Lower lobe of right lung (tissue), 2 donors: ENCODE data around the gene RALGPS1. TPM values are rescaled to one million over a fixed set of nuclear protein-coding genes. Genes with fewer than 3 reads are reported as not detected.
A peak's percentile ranks its signal among the peaks of the same experiment; 100 is the strongest.

ENCODE experiments used
- ATAC-seq, 2 donors: fragments of 200-7000 bp; cut with Tn5 transposase; one replicate each; pipeline ENCODE4 v1.9.1; 2020 to 2022; ENCODE audit warnings: mild to moderate bottlenecking in 2 of 2, moderate library complexity in 2 of 2
- DNase-seq: peaks from one replicate; pipeline ENCODE4 v3.0.0-alpha.2; 2020
- H3K27ac ChIP-seq: fragments of 200-600 bp; one replicate; pipeline ENCODE4 v1.8.0; 2022
- H3K27me3 ChIP-seq: fragments of 200-600 bp; one replicate; pipeline ENCODE4 v1.8.0; 2022; ENCODE audit warnings: low read depth
- H3K36me3 ChIP-seq: fragments of 200-600 bp; one replicate; pipeline ENCODE4 v1.8.0; 2022; ENCODE audit warnings: mild to moderate bottlenecking
- H3K4me1 ChIP-seq: fragments of 200-600 bp; one replicate; pipeline ENCODE4 v1.8.0; 2022
- H3K4me3 ChIP-seq: fragments of 200-600 bp; one replicate; pipeline ENCODE4 v1.8.0; 2022; ENCODE audit warnings: mild to moderate bottlenecking
- H3K9me3 ChIP-seq: fragments of 200-600 bp; one replicate; pipeline ENCODE4 v1.8.0; 2022
- CTCF ChIP-seq: fragments of 200-600 bp; IDR thresholded peaks from one replicate; pipeline ENCODE4 v1.8.0; 2022; ENCODE audit warnings: antibody characterized with exemption, mild to moderate bottlenecking
- intact Hi-C: fragments of 100-400 bp; cut with DNase I; formaldehyde crosslinking; loops from one replicate; pipeline ENCODE4 v1.11.0; 2022
- total RNA-seq: library from RNA; stranded (reverse); fragmentation: NEBNext Ultra II Directional; extraction: Animal tissue kit (Norgen Biotek cat#: 25700); gene quantifications from one replicate; pipeline ENCODE4 v1.2.1, GENCODE V29; 2021
- donor health status: DM: no; HTN: yes; CAD: no; lungs with severe emphysema.

Gene RALGPS1
- total RNA-seq, 1 donor from 2014 or later = 17.6 TPM

GRCh38 chr9:127036437-127036836, 121.9 kb downstream of the RALGPS1 start:
- Histone ChIP-seq H3K9me3 (no peaks in the 10 kb centered on the region), H3K4me1 (no peaks in the 10 kb centered on the region), H3K27ac (peak overlapping the region; percentile 61), H3K4me3 (no peak overlapping the region), H3K27me3 (no peaks in the 10 kb centered on the region), H3K36me3 (no peaks in the 10 kb centered on the region)
- no peak for TF ChIP-seq CTCF
- no peak for ATAC-seq
- intact Hi-C loops = no loop called here
- DNase-seq = no peak

GRCh38 chr9:127038531-127038930, 123.9 kb downstream of the RALGPS1 start:
- intact Hi-C loops = no loop called here
- no peaks in the 10 kb centered on the region for H3K4me1 ChIP-seq
- DNase-seq (no peak), ATAC-seq (no peak)
- H3K27ac ChIP-seq = no peak overlapping the region
- H3K27me3 ChIP-seq = no peaks in the 10 kb centered on the region
- H3K9me3 ChIP-seq = no peaks in the 10 kb centered on the region
- H3K4me3 ChIP-seq = no peak overlapping the region
- TF ChIP-seq CTCF = no peak
- no peaks in the 10 kb centered on the region for H3K36me3 ChIP-seq

GRCh38 chr9:127039492-127039891, 124.9 kb downstream of the RALGPS1 start:
- TF ChIP-seq CTCF = no peak
- no peak for DNase-seq

GRCh38 chr9:127045148-127045547, 130.6 kb downstream of the RALGPS1 start:
- Histone ChIP-seq H3K4me3 (no peak overlapping the region), H3K4me1 (peaks cover 20% of the 10 kb centered on the region), H3K9me3 (no peaks in the 10 kb centered on the region), H3K27ac (no peak overlapping the region), H3K36me3 (no peaks in the 10 kb centered on the region), H3K27me3 (no peaks in the 10 kb centered on the region)
- intact Hi-C loops = no loop called here
- no peak for DNase-seq
- TF ChIP-seq CTCF = no peak
- ATAC-seq = no peak

More at GRCh38 chr9:127039492-127039891, 124.9 kb downstream of the RALGPS1 start:
- H3K4me3 ChIP-seq = no peak overlapping the region
- no peaks in the 10 kb centered on the region for H3K9me3 ChIP-seq
- H3K27ac ChIP-seq = no peak overlapping the region
- intact Hi-C loops = no loop called here
- no peaks in the 10 kb centered on the region for H3K4me1 ChIP-seq
- H3K36me3 ChIP-seq = no peaks in the 10 kb centered on the region
- H3K27me3 ChIP-seq = no peaks in the 10 kb centered on the region
- no peak for ATAC-seq

- ATAC-seq = no peak
- Histone ChIP-seq H3K36me3 (no peaks in the 10 kb centered on the region), H3K4me3 (no peak overlapping the region), H3K9me3 (no peaks in the 10 kb centered on the region), H3K4me1 (peaks cover 22% of the 10 kb centered on the region), H3K27me3 (no peaks in the 10 kb centered on the region), H3K27ac (peak overlapping the region; percentile 64)
- TF ChIP-seq CTCF = no peak
- intact Hi-C loops = no loop called here
- no peak for DNase-seq
These were observed 133.4 kb downstream of the RALGPS1 start for GRCh38 chr9:127047971-127048370.

- intact Hi-C loops = no loop called here
- TF ChIP-seq CTCF = peak; percentile 44
- no peaks in the 10 kb centered on the region for H3K9me3 ChIP-seq
- peaks cover 30% of the 10 kb centered on the region for H3K4me1 ChIP-seq
- no peaks in the 10 kb centered on the region for H3K36me3 ChIP-seq
- no peaks in the 10 kb centered on the region for H3K27me3 ChIP-seq
- no peak overlapping the region for H3K4me3 ChIP-seq
- DNase-seq (no peak), ATAC-seq (peak; percentile 84)
- peak overlapping the region; percentile 66 for H3K27ac ChIP-seq
These were observed 134.5 kb downstream of the RALGPS1 start for GRCh38 chr9:127049044-127049443.
